HUES64 (cell line): Measurements from ENCODE around the gene GUCA2A.

ENCODE experiments used
- H3K27ac ChIP-seq: 2 replicates; pipeline ENCODE4 v1.7.0; 2013; ENCODE audit warnings: low read depth, low read length, inconsistent platforms
- H3K27me3 ChIP-seq: 2 replicates; pipeline ENCODE4 v1.6.1; 2013; ENCODE audit warnings: mild to moderate bottlenecking, low read length; ENCODE audit not compliant: insufficient read depth
- H3K36me3 ChIP-seq: 2 replicates; pipeline ENCODE4 v1.6.1; 2013; ENCODE audit warnings: mild to moderate bottlenecking, low read length; ENCODE audit not compliant: insufficient read depth
- H3K4me1 ChIP-seq: 2 replicates; pipeline ENCODE4 v1.6.1; 2013; ENCODE audit warnings: mild to moderate bottlenecking, low read length, moderate library complexity; ENCODE audit not compliant: insufficient read depth
- H3K4me3 ChIP-seq: 2 replicates; pipeline ENCODE4 v1.5.1; 2013; ENCODE audit warnings: mild to moderate bottlenecking, low read length, moderate library complexity
- H3K9ac ChIP-seq: 2 replicates; pipeline ENCODE4 v1.6.1; 2013; ENCODE audit warnings: mild to moderate bottlenecking, low read depth, low read length
- H3K9me3 ChIP-seq: 2 replicates; pipeline ENCODE4 v1.6.1; 2013; ENCODE audit warnings: low read depth, low read length; ENCODE audit not compliant: insufficient read depth
- WGBS: fragments of 150-250, 120-280 bp; methylation state at CpG from one replicate; pipeline ENCODE4 v1.1.7; 2013; ENCODE audit warnings: missing lambda C conversion rate; 5-methylcytosine and 5-hydroxymethylcytosine counted together

Gene GUCA2A

GRCh38 chr1:42139444-42139843 is 25.1 kb downstream of the GUCA2A start:
- Histone ChIP-seq H3K27ac (no peak overlapping the region), H3K9ac (no peak overlapping the region), H3K9me3 (no peaks in the 10 kb centered on the region; the same call in 1 of the 2 replicates), H3K4me3 (no peak overlapping the region), H3K36me3 (no peaks in the 10 kb centered on the region), H3K27me3 (no peaks in the 10 kb centered on the region), H3K4me1 (no peaks in the 10 kb centered on the region)
- 96% methylated on average over 3 of the region's 3 CpGs for WGBS

DNA sequence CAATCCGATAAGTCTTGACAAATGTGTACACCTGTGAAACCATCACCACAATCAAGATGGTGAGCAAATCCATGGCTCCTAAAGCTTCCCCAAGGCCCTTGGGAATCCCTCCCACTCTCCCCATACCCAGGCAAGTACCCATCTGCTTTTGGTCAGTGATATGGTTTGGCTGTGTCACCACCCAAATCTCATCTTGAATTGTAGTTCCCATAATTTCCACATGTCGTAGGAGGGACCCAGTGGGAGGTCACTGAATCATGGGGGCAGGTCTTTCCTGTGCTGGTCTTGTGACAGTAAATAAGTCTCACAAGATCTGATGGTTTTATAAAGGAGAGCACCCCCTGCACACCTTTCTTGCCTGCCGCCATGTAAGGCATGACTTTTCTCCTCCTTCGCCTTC is 26.0 kb downstream of the GUCA2A start:
- no peaks in the 10 kb centered on the region for H3K36me3 ChIP-seq
- no peak overlapping the region for H3K27ac ChIP-seq
- H3K27me3 ChIP-seq = no peaks in the 10 kb centered on the region

GRCh38 chr1:42137766-42138165 is 26.8 kb downstream of the GUCA2A start:
- no peaks in the 10 kb centered on the region for H3K27me3 ChIP-seq
- 83% methylated on average over 10 of the region's 10 CpGs for WGBS
- no peaks in the 10 kb centered on the region for H3K36me3 ChIP-seq
- no peaks in the 10 kb centered on the region; the same call in 1 of the 2 replicates for H3K9me3 ChIP-seq
- no peaks in the 10 kb centered on the region for H3K4me1 ChIP-seq
- no peak overlapping the region for H3K9ac ChIP-seq
- H3K27ac ChIP-seq = no peak overlapping the region
- H3K4me3 ChIP-seq = no peak overlapping the region

More for the DNA sequence above, 26.0 kb downstream of the GUCA2A start:
- Histone ChIP-seq H3K9me3 (no peaks in the 10 kb centered on the region; the same call in 1 of the 2 replicates), H3K9ac (no peak overlapping the region), H3K4me3 (no peak overlapping the region), H3K4me1 (no peaks in the 10 kb centered on the region)
- WGBS = 94% methylated on average over 4 of the region's 4 CpGs

DNA sequence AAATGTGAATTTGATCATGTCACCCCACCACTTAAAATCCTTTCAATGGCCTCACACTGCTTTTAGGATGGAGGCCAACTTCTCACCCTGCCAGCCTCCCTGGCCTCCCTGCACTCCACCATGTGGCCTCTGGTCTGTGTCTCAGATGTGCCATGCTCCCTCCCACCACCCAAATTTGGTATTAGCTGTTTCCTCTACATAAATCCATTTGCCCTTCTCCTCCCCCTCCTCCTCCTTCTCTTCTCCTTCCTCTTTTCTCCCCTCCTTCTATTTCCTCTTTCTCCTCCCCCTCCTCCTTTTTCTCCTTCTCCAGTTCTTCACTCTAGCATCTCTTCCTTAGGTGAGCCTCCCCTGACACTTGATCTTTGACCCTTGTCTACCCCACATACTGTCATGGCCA is 28.1 kb downstream of the GUCA2A start:
- Histone ChIP-seq H3K4me3 (no peak overlapping the region), H3K27me3 (no peaks in the 10 kb centered on the region), H3K9ac (no peak overlapping the region), H3K27ac (no peak overlapping the region), H3K4me1 (no peaks in the 10 kb centered on the region), H3K36me3 (no peaks in the 10 kb centered on the region), H3K9me3 (no peaks in the 10 kb centered on the region; the same call in 1 of the 2 replicates)

GRCh38 chr1:42135426-42135825 is 29.1 kb downstream of the GUCA2A start:
- Histone ChIP-seq H3K27me3 (no peaks in the 10 kb centered on the region), H3K4me3 (no peak overlapping the region), H3K9ac (no peak overlapping the region), H3K9me3 (no peaks in the 10 kb centered on the region; the same call in 1 of the 2 replicates), H3K36me3 (no peaks in the 10 kb centered on the region), H3K27ac (no peak overlapping the region), H3K4me1 (no peaks in the 10 kb centered on the region)
- WGBS = 87% methylated on average over 3 of the region's 3 CpGs

GRCh38 chr1:42133809-42134526 is 30.6 kb downstream of the GUCA2A start:
- H3K4me3 ChIP-seq = no peak overlapping the region
- H3K9me3 ChIP-seq = no peaks in the 10 kb centered on the region; the same call in 1 of the 2 replicates
- no peak overlapping the region for H3K27ac ChIP-seq
- H3K4me1 ChIP-seq = no peaks in the 10 kb centered on the region
- 92% methylated on average over 9 of the region's 10 CpGs for WGBS
- H3K36me3 ChIP-seq = no peaks in the 10 kb centered on the region
- H3K9ac ChIP-seq = no peak overlapping the region
- H3K27me3 ChIP-seq = no peaks in the 10 kb centered on the region

GRCh38 chr1:42133390-42133789 is 31.2 kb downstream of the GUCA2A start:
- no peaks in the 10 kb centered on the region for H3K9me3 ChIP-seq
- H3K9ac ChIP-seq = no peak overlapping the region
- no peaks in the 10 kb centered on the region for H3K36me3 ChIP-seq
- 93% methylated on average over 5 of the region's 5 CpGs for WGBS
- no peak overlapping the region for H3K4me3 ChIP-seq
- H3K27me3 ChIP-seq = no peaks in the 10 kb centered on the region
- H3K27ac ChIP-seq = no peak overlapping the region
- H3K4me1 ChIP-seq = no peaks in the 10 kb centered on the region

DNA sequence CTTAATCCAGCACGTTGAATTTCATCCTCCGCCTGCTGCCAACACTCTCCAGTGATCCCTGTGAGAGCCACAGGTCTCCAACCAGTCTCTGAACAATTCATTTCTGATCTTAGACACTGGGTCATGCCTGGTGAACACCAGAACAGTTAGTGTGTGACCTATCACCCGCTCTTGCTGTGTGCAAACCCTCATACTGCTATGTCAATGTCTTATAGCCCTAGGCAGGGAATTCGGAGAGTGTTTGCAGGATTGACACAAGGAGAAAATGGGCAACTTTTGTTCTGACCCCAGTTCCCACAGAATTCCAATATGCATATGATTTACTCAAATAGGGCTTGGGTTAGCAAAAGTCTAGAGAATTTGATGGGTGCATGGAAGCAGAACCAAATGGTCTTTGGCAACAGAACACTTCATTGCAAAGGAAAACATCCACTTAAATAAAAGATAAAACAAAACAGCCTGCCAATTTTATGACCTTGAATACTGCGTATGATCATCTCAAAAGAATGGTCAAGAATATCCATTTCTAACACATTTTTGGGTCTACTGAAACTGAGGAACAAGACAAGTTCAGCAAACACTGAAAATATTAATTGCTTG is 34.4 kb downstream of the GUCA2A start:
- H3K9ac ChIP-seq = no peak overlapping the region
- WGBS = 90% methylated on average over 5 of the region's 5 CpGs
- H3K27ac ChIP-seq = no peak overlapping the region
- H3K4me3 ChIP-seq = no peak overlapping the region
- no peaks in the 10 kb centered on the region for H3K4me1 ChIP-seq
- no peaks in the 10 kb centered on the region for H3K27me3 ChIP-seq
- H3K36me3 ChIP-seq = no peaks in the 10 kb centered on the region
- H3K9me3 ChIP-seq = no peaks in the 10 kb centered on the region

DNA sequence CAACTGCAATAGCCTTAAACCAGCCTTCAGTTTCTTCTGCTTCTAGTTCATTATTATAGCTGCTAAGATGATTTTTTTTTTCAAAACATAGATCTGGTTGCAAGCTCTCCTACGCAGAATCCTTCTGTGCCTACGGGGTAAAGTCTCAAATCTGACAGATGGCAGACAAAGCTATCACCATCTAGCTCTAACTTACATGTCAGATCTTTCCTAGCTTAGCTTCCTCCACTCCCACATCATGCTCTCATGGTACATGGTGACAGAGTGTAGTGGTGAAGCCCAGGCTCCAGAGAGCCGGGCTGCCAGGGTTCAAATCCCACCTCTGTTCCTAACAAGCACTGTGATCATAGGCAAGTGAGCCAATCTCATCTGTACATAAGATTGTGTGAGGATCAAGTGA is 35.6 kb downstream of the GUCA2A start:
- no peak overlapping the region for H3K4me3 ChIP-seq
- WGBS = 97% methylated on average over 3 of the region's 3 CpGs
- no peaks in the 10 kb centered on the region for H3K4me1 ChIP-seq
- H3K36me3 ChIP-seq = no peaks in the 10 kb centered on the region
- no peaks in the 10 kb centered on the region for H3K9me3 ChIP-seq
- H3K9ac ChIP-seq = no peak overlapping the region
- no peaks in the 10 kb centered on the region for H3K27me3 ChIP-seq
- H3K27ac ChIP-seq = no peak overlapping the region

GRCh38 chr1:42128499-42128898 is 36.0 kb downstream of the GUCA2A start:
- 79% methylated on average over 2 of the region's 2 CpGs for WGBS
- Histone ChIP-seq H3K4me3 (no peak overlapping the region), H3K27ac (no peak overlapping the region), H3K36me3 (no peaks in the 10 kb centered on the region), H3K9me3 (no peaks in the 10 kb centered on the region), H3K9ac (no peak overlapping the region), H3K4me1 (no peaks in the 10 kb centered on the region), H3K27me3 (no peaks in the 10 kb centered on the region)

DNA sequence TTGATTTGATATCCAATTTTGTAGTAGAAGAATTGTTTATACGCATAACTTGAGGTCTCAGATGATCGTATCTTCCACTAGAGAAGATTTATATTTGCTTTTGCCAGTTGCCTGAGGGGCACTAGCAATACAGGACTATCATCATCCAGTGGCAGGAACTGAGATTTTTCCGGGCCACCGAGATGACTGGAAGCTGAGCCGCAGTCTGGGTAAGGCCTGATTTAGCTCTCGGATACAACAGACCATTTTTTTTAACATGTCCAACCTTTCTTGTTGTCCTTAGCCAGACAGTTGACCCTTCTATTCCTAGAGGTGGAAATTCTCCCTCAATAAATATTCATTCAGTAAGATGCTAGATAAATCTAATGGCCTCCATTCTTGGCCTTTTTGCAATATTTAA is 36.8 kb downstream of the GUCA2A start:
- H3K27ac ChIP-seq = no peak overlapping the region
- no peaks in the 10 kb centered on the region for H3K27me3 ChIP-seq
- H3K9me3 ChIP-seq = 0 out of 2 replicates have a peak, but pooled peaks cover 3% of the 10 kb centered on the region
- H3K4me1 ChIP-seq = no peaks in the 10 kb centered on the region
- no peak overlapping the region for H3K4me3 ChIP-seq
- no peaks in the 10 kb centered on the region for H3K36me3 ChIP-seq
- 96% methylated on average over 6 of the region's 6 CpGs for WGBS
- H3K9ac ChIP-seq = no peak overlapping the region
